Measurements from ENCODE around the gene PPP1R1B.

DNA sequence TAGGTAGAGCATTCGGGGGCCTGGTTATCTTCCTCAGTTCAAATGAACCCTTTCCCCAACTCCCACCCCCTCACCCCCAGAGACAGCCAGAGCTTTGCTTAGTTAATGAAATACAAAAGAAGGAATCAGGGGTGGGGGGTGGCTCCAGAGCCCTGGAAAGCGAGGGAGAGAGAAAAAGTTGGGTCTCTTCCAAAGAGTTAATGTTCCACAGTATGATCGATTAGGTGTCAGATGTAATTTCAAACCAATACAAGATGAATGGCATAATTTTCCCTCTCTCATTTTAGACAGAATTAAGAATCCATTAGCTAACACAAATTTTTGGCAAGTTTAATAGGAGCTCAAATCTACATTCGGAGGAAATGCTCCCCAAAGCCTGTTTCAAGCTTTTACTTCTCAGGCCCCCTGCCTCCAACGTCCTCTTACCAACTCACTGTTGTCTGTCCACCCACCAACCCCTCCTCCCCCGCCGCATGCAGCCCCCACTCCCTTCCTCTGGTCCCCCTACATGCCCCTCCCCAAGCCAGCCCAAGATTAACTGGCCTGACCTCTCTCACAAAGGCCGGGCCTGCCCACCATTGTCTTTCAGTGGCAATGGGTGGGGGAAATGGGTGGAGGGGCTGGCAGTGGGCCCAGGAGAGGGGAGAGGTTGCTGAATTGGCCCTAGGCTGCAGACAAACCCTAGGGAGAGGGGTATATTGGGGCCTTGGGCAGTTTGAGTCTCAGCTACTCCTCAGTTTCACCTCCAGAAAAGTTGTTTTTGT is 47.3 kb upstream of the PPP1R1B start:
- TF ChIP-seq, protein P1, sequence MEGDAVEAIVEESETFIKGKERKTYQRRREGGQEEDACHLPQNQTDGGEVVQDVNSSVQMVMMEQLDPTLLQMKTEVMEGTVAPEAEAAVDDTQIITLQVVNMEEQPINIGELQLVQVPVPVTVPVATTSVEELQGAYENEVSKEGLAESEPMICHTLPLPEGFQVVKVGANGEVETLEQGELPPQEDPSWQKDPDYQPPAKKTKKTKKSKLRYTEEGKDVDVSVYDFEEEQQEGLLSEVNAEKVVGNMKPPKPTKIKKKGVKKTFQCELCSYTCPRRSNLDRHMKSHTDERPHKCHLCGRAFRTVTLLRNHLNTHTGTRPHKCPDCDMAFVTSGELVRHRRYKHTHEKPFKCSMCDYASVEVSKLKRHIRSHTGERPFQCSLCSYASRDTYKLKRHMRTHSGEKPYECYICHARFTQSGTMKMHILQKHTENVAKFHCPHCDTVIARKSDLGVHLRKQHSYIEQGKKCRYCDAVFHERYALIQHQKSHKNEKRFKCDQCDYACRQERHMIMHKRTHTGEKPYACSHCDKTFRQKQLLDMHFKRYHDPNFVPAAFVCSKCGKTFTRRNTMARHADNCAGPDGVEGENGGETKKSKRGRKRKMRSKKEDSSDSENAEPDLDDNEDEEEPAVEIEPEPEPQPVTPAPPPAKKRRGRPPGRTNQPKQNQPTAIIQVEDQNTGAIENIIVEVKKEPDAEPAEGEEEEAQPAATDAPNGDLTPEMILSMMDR (IDR thresholded peaks at IDR 0.05), result no peak
- TF ChIP-seq POLR2AphosphoS5 (IDR thresholded peaks at IDR 0.05; ENCODE audit: insufficient read depth in 1 of 2, low read depth in 1 of 2), result no peak

All from vagina (tissue), 2 donors.